HL-60 (cell line): ENCODE measurements around the gene PYDC1.

Experiments used
- POLR2AphosphoS5 ChIP-seq: IDR thresholded peaks from 2 replicates; pipeline ENCODE4 v1.6.1; 2012; ENCODE audit warnings: low read depth
- SPI1 ChIP-seq: IDR thresholded peaks from 2 replicates; pipeline ENCODE4 v1.6.1; 2012; ENCODE audit warnings: low read depth, mild to moderate bottlenecking, borderline replicate concordance
- TF ChIP-seq, protein P1 (sequence below): IDR thresholded peaks from one replicate; pipeline ENCODE4 v1.5.1; 2011; ENCODE audit warnings: low read length, control low read depth, inconsistent platforms; ENCODE audit not compliant: insufficient read depth

DNA sequence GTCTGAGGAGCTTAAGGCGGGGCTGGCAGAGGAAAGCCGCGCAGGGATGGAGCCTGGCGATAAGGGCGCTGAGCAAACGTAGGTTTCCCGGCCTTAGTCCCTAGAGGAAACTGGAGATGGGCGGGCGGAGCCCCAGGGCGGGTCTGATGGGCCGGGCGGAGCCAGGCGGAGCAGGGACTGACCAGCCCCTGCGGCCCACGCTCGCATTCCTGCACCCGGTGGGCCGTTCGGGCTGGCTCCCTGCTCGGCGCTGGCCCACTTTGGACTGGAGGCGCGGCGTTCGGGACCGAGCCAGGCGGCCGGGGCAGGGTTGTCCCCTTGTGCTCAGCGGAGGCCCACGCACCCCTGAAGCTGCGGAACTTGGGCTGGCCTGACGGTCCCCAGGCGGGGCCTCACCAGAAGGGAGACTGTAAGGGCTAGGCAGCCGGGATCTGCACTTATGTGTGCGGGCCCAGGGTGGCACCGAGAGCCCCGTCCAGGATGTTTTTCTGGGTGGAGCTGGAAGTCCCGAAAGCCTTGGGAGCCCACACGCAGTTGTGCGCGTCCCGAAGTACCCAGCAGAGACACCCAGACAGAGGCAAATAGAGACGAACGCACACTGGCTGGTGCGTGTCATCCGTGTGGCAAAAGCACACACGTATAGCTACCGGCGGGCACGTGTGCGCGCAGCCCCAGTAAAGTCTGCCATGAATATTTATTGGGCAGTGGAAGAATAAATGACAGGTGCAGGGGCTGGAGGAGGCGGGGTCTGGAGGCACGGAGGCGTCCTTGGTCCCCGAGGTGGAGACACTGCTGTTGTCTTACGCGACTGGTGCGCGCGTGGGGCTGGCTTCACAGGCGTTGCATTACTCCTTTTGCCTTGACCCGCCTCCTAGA is 1.4 kb downstream of the PYDC1 start:
- TF ChIP-seq, protein P1, sequence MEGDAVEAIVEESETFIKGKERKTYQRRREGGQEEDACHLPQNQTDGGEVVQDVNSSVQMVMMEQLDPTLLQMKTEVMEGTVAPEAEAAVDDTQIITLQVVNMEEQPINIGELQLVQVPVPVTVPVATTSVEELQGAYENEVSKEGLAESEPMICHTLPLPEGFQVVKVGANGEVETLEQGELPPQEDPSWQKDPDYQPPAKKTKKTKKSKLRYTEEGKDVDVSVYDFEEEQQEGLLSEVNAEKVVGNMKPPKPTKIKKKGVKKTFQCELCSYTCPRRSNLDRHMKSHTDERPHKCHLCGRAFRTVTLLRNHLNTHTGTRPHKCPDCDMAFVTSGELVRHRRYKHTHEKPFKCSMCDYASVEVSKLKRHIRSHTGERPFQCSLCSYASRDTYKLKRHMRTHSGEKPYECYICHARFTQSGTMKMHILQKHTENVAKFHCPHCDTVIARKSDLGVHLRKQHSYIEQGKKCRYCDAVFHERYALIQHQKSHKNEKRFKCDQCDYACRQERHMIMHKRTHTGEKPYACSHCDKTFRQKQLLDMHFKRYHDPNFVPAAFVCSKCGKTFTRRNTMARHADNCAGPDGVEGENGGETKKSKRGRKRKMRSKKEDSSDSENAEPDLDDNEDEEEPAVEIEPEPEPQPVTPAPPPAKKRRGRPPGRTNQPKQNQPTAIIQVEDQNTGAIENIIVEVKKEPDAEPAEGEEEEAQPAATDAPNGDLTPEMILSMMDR, result no peak
- TF ChIP-seq POLR2AphosphoS5 (no peak), SPI1 (no peak)
